GM10248 (cell line): Measurements from ENCODE around the gene FAM209A.

Experiments used
- CTCF ChIA-PET: fragments of 300-600 bp; sonication (Branson Sonifier 250); formaldehyde crosslinking; extraction: SDS; loops from one replicate; lab custom pipeline; 2021; ENCODE audit warnings: antibody characterized with exemption; lab: Yijun Ruan, JAX
- POLR2A ChIA-PET: fragments of 350-650 bp; sonication (Branson Sonifier 250); formaldehyde crosslinking; extraction: SDS; loops from one replicate; lab custom pipeline; 2020; ENCODE audit warnings: antibody characterized with exemption; lab: Yijun Ruan, JAX
- DNase-seq: peaks from one replicate; pipeline ENCODE4 v3.0.0; 2012; ENCODE audit errors: extremely low spot score
- CTCF ChIP-seq: IDR thresholded peaks from 2 replicates; pipeline ENCODE4 v1.5.1; 2012; ENCODE audit warnings: mild to moderate bottlenecking, low read depth; ENCODE audit errors: extremely low read depth, missing control alignments, control extremely low read depth

Gene FAM209A

GRCh38 chr20:56537997-56538396 lies 13.5 kb downstream of the FAM209A start:
- ChIA-PET CTCF (interaction anchor here (2.3 kb wide), 1 partner anchor 13 kb away, joined by 11 read pairs; no protein-coding TSS in a partner anchor), POLR2A (no interaction called here)
- no peak for DNase-seq
- TF ChIP-seq CTCF = no peak

- no peak for TF ChIP-seq CTCF
- no peak for DNase-seq
- ChIA-PET CTCF (interaction anchor here (2.9 kb wide), 1 partner anchor 11 kb away, joined by 22 read pairs; no protein-coding TSS in a partner anchor), POLR2A (no interaction called here)
These were observed 15.9 kb downstream of the FAM209A start for GRCh38 chr20:56540415-56540814.

GRCh38 chr20:56542489-56543030 lies 18.0 kb downstream of the FAM209A start:
- no peak for DNase-seq
- no peak for TF ChIP-seq CTCF
- ChIA-PET CTCF (interaction anchor here (2.9 kb wide), 1 partner anchor 8 kb away, joined by 22 read pairs; no protein-coding TSS in a partner anchor), POLR2A (no interaction called here)

- POLR2A ChIA-PET = no interaction called here
- no peak for TF ChIP-seq CTCF
- DNase-seq = no peak
- CTCF ChIA-PET = interaction anchor here (0.9 to 2.7 kb wide), 18 partner anchors 9 to 795 kb away, joined by 3 to 22 read pairs (median 6); no protein-coding TSS in a partner anchor
These were observed 27.0 kb downstream of the FAM209A start for GRCh38 chr20:56551571-56551970.

- TF ChIP-seq CTCF = no peak
- ChIA-PET POLR2A (no interaction called here), CTCF (no interaction called here)
- no peak for DNase-seq
These were observed 28.5 kb downstream of the FAM209A start for GRCh38 chr20:56552911-56553629.

GRCh38 chr20:56554869-56555268 lies 30.3 kb downstream of the FAM209A start:
- TF ChIP-seq CTCF = no peak
- DNase-seq = peak; percentile 56
- CTCF ChIA-PET = interaction anchor here (0.8 to 0.9 kb wide), 2 partner anchors 22 to 1887 kb away, joined by 3 read pairs; no protein-coding TSS in a partner anchor
- POLR2A ChIA-PET = no interaction called here
